GM23338 (cell line): ENCODE results near the gene COBL. TPM values are rescaled to one million over a fixed set of nuclear protein-coding genes. Genes with fewer than 3 reads are reported as not detected.
"Not testable (repeated sequence)": the region's sequence is repeated elsewhere in the genome, so short reads cannot be mapped to it uniquely, and the experiment has no call there.

Experiments
- ATAC-seq: fragments of 200-7000 bp; cut with Tn5 transposase; 3 replicates; pipeline ENCODE4 v1.9.1; 2020
- DNase-seq: peaks from one replicate; pipeline ENCODE4 v3.0.0-alpha.2; 2015; ENCODE audit warnings: low spot score
- H2AFZ ChIP-seq: fragments of 200-600 bp; sonication (generic); 2 replicates; pipeline ENCODE4 v1.8.0; 2016; ENCODE audit warnings: antibody characterized with exemption, mild to moderate bottlenecking, moderate library complexity
- H3F3A ChIP-seq: fragments of 200-600 bp; sonication (generic); replicated peaks from 2 replicates; pipeline ENCODE4 v1.8.0; 2017; ENCODE audit warnings: antibody characterized with exemption, mixed run types, low read depth
- H3K27ac ChIP-seq: fragments of 200-600 bp; sonication (generic); 2 replicates; pipeline ENCODE4 v1.6.1; 2016; ENCODE audit warnings: low read depth
- H3K27me3 ChIP-seq: fragments of 200-600 bp; sonication (generic); 2 replicates; pipeline ENCODE4 v1.8.0; 2016; ENCODE audit warnings: mild to moderate bottlenecking, mixed run types, moderate library complexity; ENCODE audit not compliant: insufficient read depth
- H3K36me3 ChIP-seq: fragments of 200-600 bp; sonication (generic); 2 replicates; pipeline ENCODE4 v1.8.0; 2016; ENCODE audit warnings: mild to moderate bottlenecking; ENCODE audit not compliant: insufficient read depth
- H3K4me1 ChIP-seq: fragments of 200-600 bp; sonication (generic); 2 replicates; pipeline ENCODE4 v1.8.0; 2016; ENCODE audit warnings: mild to moderate bottlenecking, moderate library complexity; ENCODE audit not compliant: insufficient read depth
- H3K4me2 ChIP-seq: fragments of 200-600 bp; sonication (generic); 2 replicates; pipeline ENCODE4 v1.7.1; 2017; ENCODE audit warnings: mixed run types
- H3K4me3 ChIP-seq: fragments of 200-600 bp; sonication (generic); 2 replicates; pipeline ENCODE4 v1.6.1; 2016; ENCODE audit warnings: mixed run types
- H3K79me2 ChIP-seq: fragments of 200-600 bp; sonication (generic); replicated peaks from 2 replicates; pipeline ENCODE4 v1.8.0; 2017; ENCODE audit warnings: mild to moderate bottlenecking; ENCODE audit not compliant: insufficient read depth
- H3K9me2 ChIP-seq: fragments of 200-600 bp; sonication (generic); 2 replicates; pipeline ENCODE4 v1.8.0; 2017; ENCODE audit not compliant: insufficient read depth
- H4K20me1 ChIP-seq: fragments of 200-600 bp; sonication (generic); replicated peaks from 2 replicates; pipeline ENCODE4 v1.8.0; 2017; ENCODE audit warnings: mild to moderate bottlenecking; ENCODE audit not compliant: insufficient read depth
- H3K27ac Mint-ChIP-seq: 2 replicates; pipeline ENCODE4 v1.8.0; 2020; ENCODE audit warnings: inconsistent platforms, mild to moderate bottlenecking, moderate library complexity, mixed read lengths
- H3K27me3 Mint-ChIP-seq: 3 replicates; pipeline ENCODE4 v1.8.0; 2022; ENCODE audit warnings: low read depth, mild to moderate bottlenecking, moderate library complexity, mixed read lengths, inconsistent platforms; ENCODE audit not compliant: insufficient read depth, poor library complexity
- H3K36me3 Mint-ChIP-seq: 3 replicates; pipeline ENCODE4 v1.8.0; 2021; ENCODE audit warnings: low read depth, mild to moderate bottlenecking, inconsistent platforms, moderate library complexity, mixed read lengths
- H3K4me1 Mint-ChIP-seq: 3 replicates; pipeline ENCODE4 v1.8.0; 2020; ENCODE audit warnings: mild to moderate bottlenecking, inconsistent platforms, mixed read lengths
- H3K4me3 Mint-ChIP-seq: 3 replicates; pipeline ENCODE4 v1.8.0; 2021; ENCODE audit warnings: moderate library complexity, mild to moderate bottlenecking, inconsistent platforms, mixed read lengths
- H3K9me3 Mint-ChIP-seq: 3 replicates; pipeline ENCODE4 v1.8.0; 2020; ENCODE audit warnings: moderate library complexity, mild to moderate bottlenecking, inconsistent platforms, mixed read lengths
- CTCF ChIP-seq, 2 experiments: fragments of 200-600 bp in 1 of 2; sonication (generic) in 1 of 2; conservative IDR thresholded peaks; 2 replicates each; pipeline versions ENCODE4 v1.5.1 to v1.6.1; 2016 to 2017; ENCODE audit warnings: antibody characterized with exemption in 2 of 2, low read depth in 2 of 2, mild to moderate bottlenecking in 2 of 2, moderate library complexity in 1 of 2
- EZH2 ChIP-seq: fragments of 200-600 bp; sonication (generic); IDR thresholded peaks from one replicate; pipeline ENCODE4 v1.8.0; 2017; ENCODE audit warnings: antibody characterized with exemption, mild to moderate bottlenecking, low read depth; ENCODE audit not compliant: unreplicated experiment
- NANOG ChIP-seq: IDR thresholded peaks from 2 replicates; pipeline ENCODE4 v1.6.1; 2016; ENCODE audit warnings: antibody characterized with exemption, borderline replicate concordance
- REST ChIP-seq: IDR thresholded peaks from one replicate; pipeline ENCODE4 v1.6.1; 2018; ENCODE audit warnings: antibody characterized with exemption; ENCODE audit not compliant: unreplicated experiment
- STAT1 ChIP-seq: IDR thresholded peaks from one replicate; pipeline ENCODE4 v1.6.1; 2016; ENCODE audit warnings: antibody characterized with exemption; ENCODE audit not compliant: unreplicated experiment
- ZNF114 ChIP-seq: fragments of 250-450 bp; sonication (Bioruptor Pico); IDR thresholded peaks from 2 replicates; pipeline ENCODE4 v1.5.0; 2020; ENCODE audit warnings: mild to moderate bottlenecking, moderate library complexity
- ZNF331 ChIP-seq: fragments of 250-450 bp; sonication (Bioruptor Pico); IDR thresholded peaks from 2 replicates; pipeline ENCODE4 v1.5.0; 2020; ENCODE audit warnings: low read depth, mild to moderate bottlenecking, moderate library complexity
- polyA plus RNA-seq: library from polyadenylated mRNA; unstranded; fragments of >200 nt; fragmentation: Nextera tagmentation; extraction: Ambion mirVana; gene quantifications from 2 replicates; pipeline ENCODE4 v1.2.1, GENCODE V29; 2016
- total RNA-seq: library from RNA; depleted of rRNA; stranded (reverse); fragments of >200 nt; shearing (Covaris generic); gene quantifications from 2 replicates; pipeline ENCODE4 v1.2.3, GENCODE V29; 2014

The COBL gene
- total and polyA plus RNA-seq, 2 experiments from 2014 or later = 18.3 to 51.9 TPM

GRCh38 chr7:50990214-50990613 lies 326.4 kb downstream of the COBL start:
- not testable (repeated sequence) for H3F3A ChIP-seq, H3K27me3 ChIP-seq, H4K20me1 ChIP-seq, ATAC-seq, H3K27ac Mint-ChIP-seq, H3K9me3 Mint-ChIP-seq, H2AFZ ChIP-seq, H3K9me2 ChIP-seq, H3K4me3 ChIP-seq, DNase-seq, H3K4me3 Mint-ChIP-seq, H3K4me2 ChIP-seq, H3K27me3 Mint-ChIP-seq, H3K27ac ChIP-seq, H3K79me2 ChIP-seq, H3K36me3 ChIP-seq, H3K36me3 Mint-ChIP-seq
- H3K4me1 ChIP-seq = peaks cover 16% of the 10 kb centered on the region
- peaks cover 13% of the 10 kb centered on the region for H3K4me1 Mint-ChIP-seq

GRCh38 chr7:50988988-50989387 lies 327.6 kb downstream of the COBL start:
- Histone ChIP-seq H3K27me3 (no peaks in the 10 kb centered on the region), H3F3A (no peaks in the 10 kb centered on the region), H3K27ac (no peak overlapping the region), H3K9me2 (peaks cover 14% of the 10 kb centered on the region), H3K79me2 (no peaks in the 10 kb centered on the region), H3K36me3 (no peaks in the 10 kb centered on the region), H2AFZ (0 out of 2 replicates have a peak overlapping the region, but pooled peaks have one; percentile 16), H3K4me2 (peak overlapping the region; percentile 17; the same call in 1 of the 2 replicates), H3K4me1 (peaks cover 23% of the 10 kb centered on the region), H3K4me3 (no peak overlapping the region), H4K20me1 (no peaks in the 10 kb centered on the region)
- no peak for ATAC-seq
- Mint-ChIP-seq H3K4me1 (peaks cover 21% of the 10 kb centered on the region), H3K36me3 (no peaks in the 10 kb centered on the region), H3K27ac (no peak overlapping the region), H3K27me3 (peaks cover 6% of the 10 kb centered on the region), H3K4me3 (no peak overlapping the region), H3K9me3 (0 out of 3 replicates have a peak, but pooled peaks cover 4% of the 10 kb centered on the region)
- DNase-seq = no peak
- TF ChIP-seq EZH2 (no peak), ZNF114 (CRISPR knock-in tag) (no peak), REST (no peak), CTCF (conservative IDR thresholded peaks at IDR 0.05; ENCODE audit: low read depth in 2 of 2) (no peak), STAT1 (no peak), ZNF331 (CRISPR knock-in tag) (no peak), NANOG (no peak)
